K562 (cell line): Measurements from ENCODE around the gene UBR3. TPM values are rescaled to one million over a fixed set of nuclear protein-coding genes. Genes with fewer than 3 reads are reported as not detected.

Source experiments
- FOSL1 ChIP-seq: fragments of 200-800 bp; sonication (Bioruptor generic); conservative IDR thresholded peaks from 2 replicates; pipeline ENCODE4 v1.6.1; 2016; ENCODE audit warnings: missing genetic modification characterization, missing compliant biosample characterization
- NFIC ChIP-seq: fragments of 450-650 bp; IDR thresholded peaks from 2 replicates; pipeline ENCODE4 v1.6.1; 2017; ENCODE audit warnings: mild to moderate bottlenecking, inconsistent platforms
- PHF20 ChIP-seq: fragments of 450-650 bp; IDR thresholded peaks from 2 replicates; pipeline ENCODE4 v1.6.1; 2018; ENCODE audit not compliant: partially characterized antibody
- XRCC5 ChIP-seq: fragments of 200-400 bp; formaldehyde crosslinking; IDR thresholded peaks from 2 replicates; pipeline ENCODE4 v1.6.1; 2017; ENCODE audit warnings: low read depth, mild to moderate bottlenecking, low read length
- ZBTB40 ChIP-seq, 2 experiments: fragments of 450-650 bp in 1 of 2; sonication (generic) in 1 of 2; formaldehyde crosslinking in 1 of 2; IDR thresholded peaks; 2 replicates each; pipeline versions ENCODE4 v1.7.1 to v1.9.0; 2016 to 2022; ENCODE audit warnings: inconsistent platforms in 1 of 2, mild to moderate bottlenecking in 1 of 2, missing genetic modification reagents in 1 of 2
- ZNF280A ChIP-seq: fragments of 450-650 bp; IDR thresholded peaks from 2 replicates; pipeline ENCODE4 v1.6.1; 2018; ENCODE audit warnings: mild to moderate bottlenecking, low read depth; ENCODE audit not compliant: partially characterized antibody
- polyA plus RNA-seq, 8 experiments: library from polyadenylated mRNA; depleted of rRNA in 4 of 8; stranded (reverse) in 5 of 8; unstranded in 3 of 8; fragments of >200 nt; fragmentation: Nextera tagmentation in 2 of 8; fragmentation: Illumina TruSeq in 1 of 8; extraction: Ambion mirVana in 2 of 8; extraction: Trizol in 1 of 8; gene quantifications; 2 replicates each; pipeline versions ENCODE4 v1.2.1 to v1.2.3, GENCODE V29; 2011 to 2014; ENCODE audit warnings: inconsistent platforms in 1 of 8, missing spikeins in 1 of 8
- total RNA-seq, 7 experiments: library from RNA; depleted of rRNA in 6 of 7; stranded (reverse); fragments of >200 nt in 6 of 7; fragmentation: Illumina TruSeq in 2 of 7; extraction: Trizol in 2 of 7; gene quantifications; 2 replicates each; pipeline versions ENCODE4 v1.2.1 to v1.2.3, GENCODE V29; 2011 to 2021; ENCODE audit warnings: low replicate concordance in 1 of 7
- TF ChIP-seq, protein P1 (sequence below): fragments of 450-650 bp; IDR thresholded peaks from 2 replicates; pipeline ENCODE4 v1.6.1; 2016
- TF ChIP-seq, protein P2 (sequence below), 2 experiments: fragments of 450-650 bp in 1 of 2; sonication (generic) in 1 of 2; formaldehyde crosslinking in 1 of 2; IDR thresholded peaks in 1 of 2; conservative IDR thresholded peaks in 1 of 2; 2 replicates each; pipeline versions ENCODE4 v1.6.1 to v1.8.1; 2016 to 2023; ENCODE audit warnings: mild to moderate bottlenecking in 2 of 2, moderate library complexity in 2 of 2, inconsistent platforms in 1 of 2, missing genetic modification reagents in 1 of 2
- TF ChIP-seq, protein P3 (sequence below), 2 experiments: IDR thresholded peaks in 1 of 2; conservative IDR thresholded peaks in 1 of 2; 2 replicates each; pipeline ENCODE4 v1.6.1; 2016; ENCODE audit warnings: low read depth in 2 of 2, mild to moderate bottlenecking in 1 of 2, missing compliant biosample characterization in 1 of 2, missing genetic modification characterization in 1 of 2, moderate library complexity in 1 of 2

Gene UBR3
- total and polyA plus RNA-seq, 9 of the 15 experiments (the other 6 are each of a cell fraction or from before 2014, with no cell fraction given) = 14.4 to 63.5 (median 40.4) TPM

DNA sequence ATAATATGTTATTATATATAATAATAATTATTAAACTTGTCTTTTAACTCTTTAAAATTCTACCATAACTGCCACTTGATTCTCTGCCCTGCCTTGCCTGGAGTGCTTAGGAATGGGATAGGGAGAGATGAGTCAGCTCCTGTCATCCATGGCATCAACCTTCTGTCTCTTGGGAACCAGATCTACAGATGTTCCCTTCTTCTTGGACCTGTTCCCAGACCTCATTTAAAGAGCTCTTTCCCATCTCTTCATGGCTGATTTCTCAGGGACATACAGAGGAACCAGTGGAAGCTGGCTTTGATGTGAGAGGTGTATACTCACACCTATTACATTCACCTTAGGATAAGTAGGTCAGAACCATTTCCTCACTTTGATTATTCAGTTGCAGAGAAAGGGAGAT, 195.4 kb downstream of the UBR3 start (continued):
- TF ChIP-seq ZBTB40 (IDR thresholded peaks at IDR 0.05) (no peak), ZBTB40 (CRISPR knock-in tag; IDR thresholded peaks at IDR 0.05) (no peak), PHF20 (no peak), XRCC5 (no peak), NFIC (no peak), FOSL1 (peak; percentile 42; the same call in 1 of the 2 replicates), ZNF280A (no peak)
- TF ChIP-seq, protein P1, sequence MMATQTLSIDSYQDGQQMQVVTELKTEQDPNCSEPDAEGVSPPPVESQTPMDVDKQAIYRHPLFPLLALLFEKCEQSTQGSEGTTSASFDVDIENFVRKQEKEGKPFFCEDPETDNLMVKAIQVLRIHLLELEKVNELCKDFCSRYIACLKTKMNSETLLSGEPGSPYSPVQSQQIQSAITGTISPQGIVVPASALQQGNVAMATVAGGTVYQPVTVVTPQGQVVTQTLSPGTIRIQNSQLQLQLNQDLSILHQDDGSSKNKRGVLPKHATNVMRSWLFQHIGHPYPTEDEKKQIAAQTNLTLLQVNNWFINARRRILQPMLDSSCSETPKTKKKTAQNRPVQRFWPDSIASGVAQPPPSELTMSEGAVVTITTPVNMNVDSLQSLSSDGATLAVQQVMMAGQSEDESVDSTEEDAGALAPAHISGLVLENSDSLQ = no peak
- TF ChIP-seq, protein P2, sequence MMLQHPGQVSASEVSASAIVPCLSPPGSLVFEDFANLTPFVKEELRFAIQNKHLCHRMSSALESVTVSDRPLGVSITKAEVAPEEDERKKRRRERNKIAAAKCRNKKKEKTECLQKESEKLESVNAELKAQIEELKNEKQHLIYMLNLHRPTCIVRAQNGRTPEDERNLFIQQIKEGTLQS (IDR thresholded peaks at IDR 0.05) = peak; percentile 17; the same call in 1 of the 2 replicates
- TF ChIP-seq, protein P2 (CRISPR knock-in tag; conservative IDR thresholded peaks at IDR 0.05) = no peak
- TF ChIP-seq, protein P3, sequence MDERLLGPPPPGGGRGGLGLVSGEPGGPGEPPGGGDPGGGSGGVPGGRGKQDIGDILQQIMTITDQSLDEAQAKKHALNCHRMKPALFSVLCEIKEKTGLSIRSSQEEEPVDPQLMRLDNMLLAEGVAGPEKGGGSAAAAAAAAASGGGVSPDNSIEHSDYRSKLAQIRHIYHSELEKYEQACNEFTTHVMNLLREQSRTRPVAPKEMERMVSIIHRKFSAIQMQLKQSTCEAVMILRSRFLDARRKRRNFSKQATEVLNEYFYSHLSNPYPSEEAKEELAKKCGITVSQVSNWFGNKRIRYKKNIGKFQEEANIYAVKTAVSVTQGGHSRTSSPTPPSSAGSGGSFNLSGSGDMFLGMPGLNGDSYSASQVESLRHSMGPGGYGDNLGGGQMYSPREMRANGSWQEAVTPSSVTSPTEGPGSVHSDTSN (CRISPR knock-in tag; IDR thresholded peaks at IDR 0.05; ENCODE audit: low read depth) = no peak
- TF ChIP-seq, protein P3 (tag; conservative IDR thresholded peaks at IDR 0.05; ENCODE audit: low read depth) = 0 out of 2 replicates have a peak, but pooled peaks have one; percentile 13
